GM19372 (cell line): Measurements from ENCODE around the gene MGP.

Experiments
- ATAC-seq: cut with Tn5 transposase; IDR thresholded peaks from one replicate; pipeline ENCODE4 v1.9.1; 2021; ENCODE audit warnings: mild to moderate bottlenecking, low read depth, moderate library complexity; ENCODE audit not compliant: unreplicated experiment

The MGP gene

GRCh38 chr12:14885718-14886221, at the start of gene MGP:
Gene MGP (minus strand): TSS chr12:14885854. CDS start chr12:14885791, 63 bp downstream.
- ATAC-seq: no peak

GRCh38 chr12:14935031-14935430, 49.4 kb upstream of the MGP start:
- ATAC-seq: no peak

GRCh38 chr12:14934511-14934910, 48.9 kb upstream of the MGP start:
- ATAC-seq: no peak

GRCh38 chr12:14931791-14932560, 46.3 kb upstream of the MGP start:
- no peak for ATAC-seq

GRCh38 chr12:14931359-14931758, 45.7 kb upstream of the MGP start:
- ATAC-seq: no peak

- ATAC-seq: no peak
Measured at GRCh38 chr12:14930299-14930698, 44.6 kb upstream of the MGP start.

GRCh38 chr12:14928931-14929330, 43.3 kb upstream of the MGP start:
- ATAC-seq: no peak

- ATAC-seq: no peak
Measured at GRCh38 chr12:14927267-14927666, 41.6 kb upstream of the MGP start.

GRCh38 chr12:14924541-14924940, 38.9 kb upstream of the MGP start:
- no peak for ATAC-seq

GRCh38 chr12:14923944-14924343, 38.3 kb upstream of the MGP start:
- no peak for ATAC-seq

- no peak for ATAC-seq
Measured at GRCh38 chr12:14921218-14921617, 35.6 kb upstream of the MGP start.

- ATAC-seq: no peak
Measured at GRCh38 chr12:14920475-14921126, 34.9 kb upstream of the MGP start.

- ATAC-seq: no peak
Measured at GRCh38 chr12:14919455-14919854, 33.8 kb upstream of the MGP start.

- ATAC-seq: no peak
Measured at GRCh38 chr12:14915736-14916135, 30.1 kb upstream of the MGP start.

GRCh38 chr12:14913381-14913781, 27.7 kb upstream of the MGP start:
- no peak for ATAC-seq

GRCh38 chr12:14911131-14911530, 25.5 kb upstream of the MGP start:
- no peak for ATAC-seq

GRCh38 chr12:14910090-14910915, 24.6 kb upstream of the MGP start:
- ATAC-seq: no peak

GRCh38 chr12:14907953-14908352, 22.3 kb upstream of the MGP start:
- ATAC-seq: no peak

GRCh38 chr12:14906114-14906513, 20.5 kb upstream of the MGP start:
- no peak for ATAC-seq

GRCh38 chr12:14905269-14906004, 19.8 kb upstream of the MGP start:
- ATAC-seq: no peak
